NCI-H526 (cell line): Measurements from ENCODE around the gene THOC7.

Experiments
- DNase-seq, 2 experiments: peaks; one replicate each; lab custom pipeline; 2025; lab: John Stamatoyannopoulos, UW

Gene THOC7

GRCh38 chr3:63863150-63864007 is at the start of gene THOC7, which contains the start of gene ATXN7:
Gene THOC7 (minus strand): TSS chr3:63863805. CDS start chr3:63863790, 15 bp downstream.
Gene ATXN7 (plus strand): TSS chr3:63863867. CDS start chr3:63912599, 48,732 bp downstream.
- peak in 1 of 2 experiments; percentile 65 for DNase-seq

- peak; percentile 13 to 55 for DNase-seq
Measured at GRCh38 chr3:63912768-63913588, 49.4 kb upstream of the THOC7 start.

GRCh38 chr3:63911873-63912767 is 48.5 kb upstream of the THOC7 start, which contains the start of gene SCAANT1:
Gene SCAANT1 (minus strand): TSS chr3:63912383.
- DNase-seq: peak; percentile 36 to 84

- peak in 1 of 2 experiments; percentile 82 for DNase-seq
Measured at GRCh38 chr3:63911509-63911872, 47.9 kb upstream of the THOC7 start.

GRCh38 chr3:63910891-63911290 is 47.3 kb upstream of the THOC7 start:
- no peak for DNase-seq

- no peak for DNase-seq
Measured at GRCh38 chr3:63910001-63910400, 46.4 kb upstream of the THOC7 start.

GRCh38 chr3:63909431-63909830 is 45.8 kb upstream of the THOC7 start:
- no peak for DNase-seq

- DNase-seq: no peak
Measured at GRCh38 chr3:63908776-63909175, 45.2 kb upstream of the THOC7 start.

- DNase-seq: peak in 1 of 2 experiments; percentile 2
Measured at GRCh38 chr3:63908081-63908736, 44.6 kb upstream of the THOC7 start.

GRCh38 chr3:63905731-63906620 is 42.4 kb upstream of the THOC7 start:
- DNase-seq: no peak

GRCh38 chr3:63900459-63900858 is 36.9 kb upstream of the THOC7 start:
- DNase-seq: no peak

GRCh38 chr3:63900010-63900409 is 36.4 kb upstream of the THOC7 start:
- no peak for DNase-seq

GRCh38 chr3:63896332-63897030 is 32.9 kb upstream of the THOC7 start:
- DNase-seq: no peak

GRCh38 chr3:63895422-63896189 is 32.0 kb upstream of the THOC7 start:
- DNase-seq: no peak

GRCh38 chr3:63892773-63893352 is 29.3 kb upstream of the THOC7 start:
- no peak for DNase-seq

GRCh38 chr3:63891518-63891917 is 27.9 kb upstream of the THOC7 start:
- DNase-seq: no peak

- DNase-seq: no peak
Measured at GRCh38 chr3:63886858-63887257, 23.3 kb upstream of the THOC7 start.

- no peak for DNase-seq
Measured at GRCh38 chr3:63880653-63881052, 17.0 kb upstream of the THOC7 start.
